HepG2 (cell line): Measurements from ENCODE around the gene MAP3K4. TPM values are rescaled to one million over a fixed set of nuclear protein-coding genes. Genes with fewer than 3 reads are reported as not detected.

Experiments
- DMAP1 ChIP-seq: IDR thresholded peaks from 2 replicates; pipeline ENCODE4 v1.6.1; 2016
- DNMT1 ChIP-seq: sonication (generic); formaldehyde crosslinking; IDR thresholded peaks from 2 replicates; pipeline ENCODE4 v1.5.1; 2020; ENCODE audit warnings: mild to moderate bottlenecking, missing genetic modification reagents
- ELK4 ChIP-seq: sonication (generic); formaldehyde crosslinking; IDR thresholded peaks from 2 replicates; pipeline ENCODE4 v1.9.0; 2021; ENCODE audit warnings: missing genetic modification reagents, borderline replicate concordance
- MAF1 ChIP-seq: sonication (generic); formaldehyde crosslinking; IDR thresholded peaks from 2 replicates; pipeline ENCODE4 v1.5.0; 2020; ENCODE audit warnings: missing genetic modification reagents, borderline replicate concordance
- MAFG ChIP-seq: sonication (generic); formaldehyde crosslinking; IDR thresholded peaks from 2 replicates; pipeline ENCODE4 v1.5.1; 2020; ENCODE audit warnings: mild to moderate bottlenecking, missing genetic modification reagents
- MLLT10 ChIP-seq: sonication (generic); formaldehyde crosslinking; IDR thresholded peaks from 2 replicates; pipeline ENCODE4 v1.4.0; 2020; ENCODE audit warnings: missing genetic modification reagents
- NR2F1 ChIP-seq, 2 experiments: fragments of 450-650 bp in 1 of 2; formaldehyde crosslinking in 1 of 2; IDR thresholded peaks; 2 replicates each; pipeline versions ENCODE4 v1.5.0 to v1.6.1; 2016 to 2020; ENCODE audit warnings: mild to moderate bottlenecking in 1 of 2, missing compliant biosample characterization in 1 of 2, missing genetic modification reagents in 1 of 2, moderate library complexity in 1 of 2
- PHB2 ChIP-seq: fragments of 450-650 bp; IDR thresholded peaks from 2 replicates; pipeline ENCODE4 v1.6.1; 2018; ENCODE audit not compliant: partially characterized antibody
- RCOR2 ChIP-seq: IDR thresholded peaks from 2 replicates; pipeline ENCODE4 v1.6.1; 2016; ENCODE audit warnings: missing biosample characterization, missing genetic modification reagents
- TP53 ChIP-seq: sonication (generic); formaldehyde crosslinking; conservative IDR thresholded peaks from 2 replicates; pipeline ENCODE4 v1.4.0; 2020; ENCODE audit warnings: missing genetic modification reagents
- ZNF232 ChIP-seq: sonication (generic); formaldehyde crosslinking; IDR thresholded peaks from 2 replicates; pipeline ENCODE4 v1.4.0; 2020; ENCODE audit warnings: missing genetic modification reagents, borderline replicate concordance
- ZNF883 ChIP-seq: sonication (generic); formaldehyde crosslinking; IDR thresholded peaks from 2 replicates; pipeline ENCODE4 v1.5.1; 2020; ENCODE audit warnings: mild to moderate bottlenecking, missing genetic modification reagents; ENCODE audit errors: not compliant biosample characterization
- ZSCAN20 ChIP-seq: sonication (generic); formaldehyde crosslinking; IDR thresholded peaks from 2 replicates; pipeline ENCODE4 v1.4.0; 2020; ENCODE audit warnings: missing genetic modification reagents, mild to moderate bottlenecking, borderline replicate concordance
- polyA plus RNA-seq, 8 experiments: library from polyadenylated mRNA; depleted of rRNA in 3 of 8; stranded (reverse) in 7 of 8; unstranded in 1 of 8; fragments of >200 nt; fragmentation: Illumina TruSeq in 4 of 8; extraction: Trizol in 4 of 8; gene quantifications; 2 replicates each; pipeline versions ENCODE4 v1.2.1 to v1.2.3, GENCODE V29; 2011 to 2016; ENCODE audit warnings: low read depth in 4 of 8, missing spikeins in 1 of 8, mixed read lengths in 1 of 8; ENCODE audit not compliant: insufficient read depth in 1 of 8
- total RNA-seq, 5 experiments: library from RNA; depleted of rRNA; stranded (reverse); fragments of >200 nt; fragmentation: Illumina TruSeq; extraction: Trizol; gene quantifications; 2 replicates each; pipeline ENCODE4 v1.2.3, GENCODE V29; 2016; ENCODE audit warnings: low read depth in 1 of 5
- TF ChIP-seq, protein P1 (sequence below): sonication (generic); formaldehyde crosslinking; IDR thresholded peaks from 2 replicates; pipeline ENCODE4 v1.4.0; 2020; ENCODE audit warnings: mild to moderate bottlenecking, missing genetic modification reagents
- TF ChIP-seq, protein P2 (sequence below): sonication (generic); formaldehyde crosslinking; IDR thresholded peaks from 2 replicates; pipeline ENCODE4 v1.5.1; 2020; ENCODE audit warnings: missing genetic modification reagents, mild to moderate bottlenecking, borderline replicate concordance

MAP3K4 gene
- total and polyA plus RNA-seq, 2 of the 13 experiments (the other 11 are each of a cell fraction or from before 2014, with no cell fraction given): 12.9 to 33.6 TPM

DNA sequence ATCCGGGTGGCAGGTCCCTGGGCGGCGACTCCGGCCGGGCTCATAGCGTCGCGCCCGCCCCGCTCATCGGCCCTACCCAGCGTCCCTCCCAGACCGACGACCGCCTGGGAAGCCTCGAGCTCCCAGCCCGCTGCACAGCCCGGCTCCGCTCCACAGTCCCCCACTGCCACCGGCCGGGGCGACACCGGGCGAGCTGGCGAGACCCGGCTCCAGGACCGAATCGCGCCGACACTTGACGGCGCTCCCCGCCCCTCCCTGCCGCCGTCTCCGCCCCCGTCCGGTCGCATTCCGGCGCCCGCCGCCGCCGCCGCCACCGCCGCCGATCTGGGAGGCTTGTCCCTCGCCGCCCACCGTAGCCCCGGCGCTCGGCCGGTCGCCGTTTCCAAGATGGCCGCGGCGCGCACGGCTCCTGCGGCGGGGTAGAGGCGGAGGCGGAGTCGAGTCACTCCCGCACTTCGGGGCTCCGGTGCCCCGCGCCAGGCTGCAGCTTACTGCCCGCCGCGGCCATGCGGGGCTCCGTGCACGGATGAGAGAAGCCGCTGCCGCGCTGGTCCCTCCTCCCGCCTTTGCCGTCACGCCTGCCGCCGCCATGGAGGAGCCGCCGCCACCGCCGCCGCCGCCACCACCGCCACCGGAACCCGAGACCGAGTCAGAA is at the start of gene MAP3K4 (continued):
- TF ChIP-seq, protein P1, sequence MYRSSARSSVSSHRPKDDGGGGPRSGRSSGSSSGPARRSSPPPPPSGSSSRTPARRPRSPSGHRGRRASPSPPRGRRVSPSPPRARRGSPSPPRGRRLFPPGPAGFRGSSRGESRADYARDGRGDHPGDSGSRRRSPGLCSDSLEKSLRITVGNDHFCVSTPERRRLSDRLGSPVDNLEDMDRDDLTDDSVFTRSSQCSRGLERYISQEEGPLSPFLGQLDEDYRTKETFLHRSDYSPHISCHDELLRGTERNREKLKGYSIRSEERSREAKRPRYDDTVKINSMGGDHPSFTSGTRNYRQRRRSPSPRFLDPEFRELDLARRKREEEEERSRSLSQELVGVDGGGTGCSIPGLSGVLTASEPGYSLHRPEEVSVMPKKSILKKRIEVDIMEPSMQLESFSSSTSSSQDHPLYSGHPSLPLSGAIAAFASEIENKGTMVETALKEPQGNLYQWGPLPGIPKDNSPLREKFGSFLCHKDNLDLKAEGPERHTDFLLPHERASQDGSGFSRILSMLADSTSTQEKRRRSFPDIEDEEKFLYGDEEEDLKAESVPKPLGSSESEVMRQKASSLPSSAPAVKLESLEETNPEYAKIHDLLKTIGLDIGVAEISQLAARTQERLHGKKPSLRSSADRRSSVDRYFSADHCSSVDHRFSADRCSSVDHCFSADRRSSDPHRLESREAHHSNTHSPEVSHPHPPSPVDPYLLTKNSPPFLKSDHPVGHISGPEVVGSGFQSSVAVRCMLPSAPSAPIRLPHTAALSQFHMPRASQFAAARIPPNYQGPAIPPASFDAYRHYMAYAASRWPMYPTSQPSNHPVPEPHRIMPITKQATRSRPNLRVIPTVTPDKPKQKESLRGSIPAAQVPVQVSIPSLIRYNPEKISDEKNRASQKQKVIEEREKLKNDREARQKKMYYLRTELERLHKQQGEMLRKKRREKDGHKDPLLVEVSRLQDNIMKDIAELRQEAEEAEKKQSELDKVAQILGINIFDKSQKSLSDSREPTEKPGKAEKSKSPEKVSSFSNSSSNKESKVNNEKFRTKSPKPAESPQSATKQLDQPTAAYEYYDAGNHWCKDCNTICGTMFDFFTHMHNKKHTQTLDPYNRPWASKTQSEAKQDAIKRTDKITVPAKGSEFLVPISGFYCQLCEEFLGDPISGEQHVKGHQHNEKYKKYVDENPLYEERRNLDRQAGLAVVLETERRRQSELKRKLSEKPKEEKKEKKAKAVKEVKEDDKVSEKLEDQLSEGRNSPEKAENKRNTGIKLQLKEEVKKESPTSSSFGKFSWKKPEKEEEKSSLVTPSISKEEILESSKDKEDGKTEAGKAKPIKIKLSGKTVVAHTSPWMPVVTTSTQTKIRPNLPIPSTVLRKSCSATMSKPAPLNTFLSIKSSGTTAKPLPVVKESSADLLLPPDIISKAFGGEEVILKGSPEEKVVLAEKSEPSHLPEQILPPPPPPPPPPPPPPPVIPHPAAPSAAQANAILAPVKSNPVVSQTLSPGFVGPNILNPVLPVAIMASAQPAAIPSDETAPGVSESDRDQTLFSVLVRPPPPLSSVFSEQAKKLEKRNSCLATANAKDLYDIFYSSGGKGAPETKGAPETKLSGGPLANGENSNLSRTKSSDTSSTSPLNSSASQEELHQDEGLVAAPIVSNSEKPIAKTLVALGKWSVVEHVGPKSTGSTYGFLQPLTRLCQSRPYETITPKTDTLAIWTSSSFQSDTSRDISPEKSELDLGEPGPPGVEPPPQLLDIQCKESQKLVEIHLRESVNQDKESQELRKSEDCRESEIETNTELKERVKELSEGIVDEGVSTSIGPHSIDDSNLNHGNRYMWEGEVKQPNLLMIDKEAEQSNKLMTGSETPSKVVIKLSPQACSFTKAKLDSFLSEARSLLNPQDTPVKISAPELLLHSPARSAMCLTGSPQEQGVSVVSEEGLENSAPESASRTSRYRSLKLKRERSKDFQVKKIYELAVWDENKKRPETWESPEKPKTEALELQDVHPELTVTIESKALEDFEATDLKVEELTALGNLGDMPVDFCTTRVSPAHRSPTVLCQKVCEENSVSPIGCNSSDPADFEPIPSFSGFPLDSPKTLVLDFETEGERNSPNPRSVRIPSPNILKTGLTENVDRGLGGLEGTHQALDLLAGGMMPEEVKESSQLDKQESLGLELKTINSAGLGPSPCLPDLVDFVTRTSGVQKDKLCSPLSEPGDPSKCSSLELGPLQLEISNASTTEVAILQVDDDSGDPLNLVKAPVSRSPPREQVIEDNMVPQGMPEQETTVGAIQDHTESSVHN (CRISPR knock-in tag): no peak
- TF ChIP-seq PHB2 (no peak), ZNF883 (CRISPR knock-in tag) (no peak), ELK4 (no peak), TP53 (CRISPR knock-in tag) (no peak), MLLT10 (no peak), MAF1 (CRISPR knock-in tag) (peak; percentile 93; the same call in 1 of the 2 replicates), RCOR2 (CRISPR knock-in tag) (no peak), ZSCAN20 (CRISPR knock-in tag) (peak; percentile 69; the same call in 1 of the 2 replicates), ZNF232 (CRISPR knock-in tag) (no peak), NR2F1 (CRISPR knock-in tag; IDR thresholded peaks at IDR 0.05) (no peak), MAFG (CRISPR knock-in tag) (no peak; the same call in 1 of the 2 replicates), DNMT1 (CRISPR knock-in tag) (peak; percentile 61), DMAP1 (CRISPR knock-in tag) (no peak; the same call in 1 of the 2 replicates)
- TF ChIP-seq, protein P2, sequence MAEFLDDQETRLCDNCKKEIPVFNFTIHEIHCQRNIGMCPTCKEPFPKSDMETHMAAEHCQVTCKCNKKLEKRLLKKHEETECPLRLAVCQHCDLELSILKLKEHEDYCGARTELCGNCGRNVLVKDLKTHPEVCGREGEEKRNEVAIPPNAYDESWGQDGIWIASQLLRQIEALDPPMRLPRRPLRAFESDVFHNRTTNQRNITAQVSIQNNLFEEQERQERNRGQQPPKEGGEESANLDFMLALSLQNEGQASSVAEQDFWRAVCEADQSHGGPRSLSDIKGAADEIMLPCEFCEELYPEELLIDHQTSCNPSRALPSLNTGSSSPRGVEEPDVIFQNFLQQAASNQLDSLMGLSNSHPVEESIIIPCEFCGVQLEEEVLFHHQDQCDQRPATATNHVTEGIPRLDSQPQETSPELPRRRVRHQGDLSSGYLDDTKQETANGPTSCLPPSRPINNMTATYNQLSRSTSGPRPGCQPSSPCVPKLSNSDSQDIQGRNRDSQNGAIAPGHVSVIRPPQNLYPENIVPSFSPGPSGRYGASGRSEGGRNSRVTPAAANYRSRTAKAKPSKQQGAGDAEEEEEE (CRISPR knock-in tag): 0 out of 2 replicates have a peak, but pooled peaks have one; percentile 50
